Measurements from ENCODE around the gene TSPAN18.

The TSPAN18 gene

GRCh38 chr11:44971185-44971584 lies 244.4 kb downstream of the TSPAN18 start:
- DNase-seq = no peak

GRCh38 chr11:44972746-44973435 lies 246.1 kb downstream of the TSPAN18 start:
- no peak for DNase-seq

- DNase-seq = no peak
Measured at GRCh38 chr11:44973632-44974401, 247.1 kb downstream of the TSPAN18 start.

- no peak for DNase-seq
Measured at GRCh38 chr11:44974402-44975000, 247.7 kb downstream of the TSPAN18 start.

GRCh38 chr11:44976576-44976975 lies 249.8 kb downstream of the TSPAN18 start:
- no peak for DNase-seq

- DNase-seq = no peak
Measured at GRCh38 chr11:44977493-44977984, 250.8 kb downstream of the TSPAN18 start.

GRCh38 chr11:44978274-44978960 lies 251.7 kb downstream of the TSPAN18 start:
- no peak for DNase-seq

GRCh38 chr11:44978961-44979331 lies 252.2 kb downstream of the TSPAN18 start:
- DNase-seq = no peak

GRCh38 chr11:44979543-44980399 lies 253.0 kb downstream of the TSPAN18 start:
- DNase-seq = no peak

- no peak for DNase-seq
Measured at GRCh38 chr11:44980533-44981427, 254.0 kb downstream of the TSPAN18 start.

All from stimulated activated CD4-positive, alpha-beta T cell treated with anti-CD3 and anti-CD28 coated beads, Interleukin-4, amount 100 ng/mL, for 4 hours (primary cell).